Suppressor macrophage treated with lipopolysaccharide for 1 hour (primary cell): ENCODE results near the gene ACKR3.

Source experiments
- DNase-seq, 3 donors: peaks; one replicate each; pipeline ENCODE4 v3.0.0-alpha.2; 2020 to 2022

Gene ACKR3

DNA sequence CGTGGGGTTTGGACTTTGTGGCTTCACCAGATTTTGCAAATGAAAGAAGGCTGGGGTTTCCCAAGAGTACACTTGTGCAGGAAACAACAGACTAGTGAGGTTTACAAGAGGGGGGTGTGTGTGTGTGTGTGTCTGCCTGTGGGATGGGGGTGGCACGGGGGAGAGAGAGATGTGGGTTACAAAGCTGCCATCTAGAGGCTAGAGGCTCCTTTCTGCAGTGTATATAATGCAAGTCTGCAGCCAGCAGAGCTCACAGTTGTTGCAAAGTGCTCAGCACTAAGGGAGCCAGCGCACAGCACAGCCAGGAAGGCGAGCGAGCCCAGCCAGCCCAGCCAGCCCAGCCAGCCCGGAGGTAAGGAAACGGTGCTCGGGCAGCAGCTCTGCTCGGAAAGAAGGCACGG lies at the start of gene ACKR3:
ACKR3 (plus strand) TSS at position 253 of the 401 bp plus-strand sequence. CDS start 10,641 bp downstream, outside the sequence.
- peak; percentile 70 to 80 (median 74) for DNase-seq

DNA sequence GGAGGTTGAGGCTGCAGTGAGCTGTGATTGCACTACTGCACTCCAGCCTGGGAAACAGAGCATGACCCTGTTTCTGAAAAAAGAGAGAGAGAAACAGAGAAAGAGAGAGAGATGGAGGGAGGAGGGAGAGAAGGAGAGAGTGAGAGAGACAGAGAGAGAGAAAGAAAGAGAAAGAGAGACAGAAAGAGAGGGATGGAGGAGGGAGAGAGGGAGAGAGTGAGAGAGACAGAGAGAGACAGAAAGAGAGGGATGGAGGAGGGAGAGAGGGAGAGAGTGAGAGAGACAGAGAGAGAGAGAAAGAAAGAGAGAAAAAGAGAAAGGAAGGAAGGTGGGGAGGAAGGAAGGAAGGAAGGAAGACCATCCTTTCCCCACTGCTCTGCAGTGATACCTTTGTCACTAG lies 48.1 kb upstream of the ACKR3 start:
- no peak for DNase-seq

DNA sequence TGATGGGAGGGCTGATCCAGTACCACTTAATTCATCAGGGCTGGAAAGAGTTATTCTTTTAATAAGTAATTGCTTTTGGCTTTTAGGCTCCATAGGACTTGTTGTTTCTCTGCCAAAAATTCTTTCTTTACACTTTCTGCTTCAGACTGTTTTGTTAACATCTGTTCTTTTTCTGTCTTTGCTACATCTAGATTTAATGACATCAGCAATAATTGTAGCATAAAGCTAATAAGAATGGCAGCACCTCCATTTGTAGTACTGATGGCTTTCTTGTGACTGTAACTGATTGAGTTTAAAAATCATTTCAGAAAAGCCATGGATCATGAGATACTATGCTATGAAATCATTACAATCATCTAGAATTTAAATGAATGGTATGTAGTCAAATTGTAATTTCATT lies 46.4 kb upstream of the ACKR3 start:
- no peak for DNase-seq

DNA sequence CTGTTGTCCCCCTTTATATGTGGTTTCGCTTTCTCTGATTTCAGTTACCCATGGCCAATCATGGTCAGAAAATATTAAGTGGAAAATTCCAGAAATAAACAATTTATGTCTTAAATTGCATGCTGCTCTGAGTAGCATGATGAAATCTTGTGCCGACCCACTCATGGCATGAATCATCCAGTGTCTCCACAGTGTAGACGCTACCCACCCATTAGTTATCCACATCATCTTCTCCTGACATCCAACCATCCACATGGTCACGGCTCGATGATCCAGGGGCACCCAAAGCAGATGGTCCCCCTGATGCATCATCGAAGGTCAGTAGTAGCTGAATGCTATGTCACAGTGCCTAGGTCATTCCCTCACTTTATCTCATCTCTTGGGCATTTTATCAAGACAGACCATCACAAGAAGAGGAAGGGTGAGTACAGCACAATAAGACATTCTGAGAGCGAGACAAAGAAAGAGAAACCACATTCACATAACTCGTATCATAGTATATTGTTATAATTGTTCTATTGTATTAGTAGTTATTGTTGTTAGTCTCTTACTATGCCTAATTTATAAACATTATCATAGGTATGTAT lies 44.1 kb upstream of the ACKR3 start:
- DNase-seq, result peak; percentile 37 to 51 (median 37)

DNA sequence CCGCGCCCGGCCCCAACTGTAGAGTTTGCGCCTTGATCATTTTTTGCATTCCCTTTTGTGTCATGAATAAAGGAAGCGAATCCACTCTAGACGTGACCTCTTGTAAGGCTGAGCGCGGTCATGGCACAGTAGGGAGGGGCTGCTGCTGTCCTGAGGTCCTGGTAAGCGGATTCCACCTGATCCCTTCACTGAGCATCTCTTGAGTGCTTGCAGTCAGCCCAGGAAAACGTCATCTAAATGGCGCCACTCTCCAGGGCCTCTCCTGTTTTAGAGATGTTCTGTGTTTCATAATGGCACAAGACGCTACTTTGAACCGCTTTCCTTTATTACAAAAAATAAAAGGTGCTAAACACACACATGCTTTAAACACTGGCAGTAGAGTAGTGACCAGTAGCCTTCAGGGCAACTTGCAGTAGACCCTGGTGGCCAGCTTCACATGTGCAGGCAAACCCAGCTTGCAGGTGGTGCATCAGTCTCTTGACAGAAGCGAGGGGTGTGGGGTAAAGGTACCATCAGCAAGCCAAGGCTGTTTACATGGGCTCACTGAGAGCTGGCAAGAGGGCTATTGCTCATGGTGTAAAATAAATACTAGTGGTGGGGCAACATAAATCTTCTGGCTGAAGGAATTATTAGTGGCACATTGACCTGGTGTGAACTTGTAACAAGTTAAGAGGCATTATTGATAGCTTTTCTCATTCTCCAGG lies 43.0 kb upstream of the ACKR3 start:
- no peak for DNase-seq

DNA sequence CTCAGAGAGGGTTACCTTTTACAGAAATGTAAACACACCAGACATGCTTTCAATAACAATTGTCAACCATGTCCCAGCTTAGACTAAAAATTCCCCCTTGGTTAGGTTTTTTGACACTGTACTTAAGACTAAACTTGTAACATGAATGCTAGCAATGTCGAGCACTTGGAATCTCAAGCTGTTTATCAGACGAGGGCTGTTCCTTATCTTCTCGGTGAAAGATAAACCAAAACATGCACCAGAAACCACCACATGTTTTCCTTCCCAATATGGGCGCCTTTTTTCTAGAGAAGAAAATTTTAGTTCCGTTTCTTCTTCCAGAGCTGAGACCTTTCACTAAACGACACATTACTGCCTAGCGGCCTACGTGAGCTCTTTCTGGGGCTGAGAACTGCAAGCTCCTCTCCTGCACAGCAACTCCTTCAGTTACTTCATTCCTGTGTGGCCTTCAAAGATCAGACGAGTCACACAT lies 42.4 kb upstream of the ACKR3 start:
- DNase-seq, result no peak

DNA sequence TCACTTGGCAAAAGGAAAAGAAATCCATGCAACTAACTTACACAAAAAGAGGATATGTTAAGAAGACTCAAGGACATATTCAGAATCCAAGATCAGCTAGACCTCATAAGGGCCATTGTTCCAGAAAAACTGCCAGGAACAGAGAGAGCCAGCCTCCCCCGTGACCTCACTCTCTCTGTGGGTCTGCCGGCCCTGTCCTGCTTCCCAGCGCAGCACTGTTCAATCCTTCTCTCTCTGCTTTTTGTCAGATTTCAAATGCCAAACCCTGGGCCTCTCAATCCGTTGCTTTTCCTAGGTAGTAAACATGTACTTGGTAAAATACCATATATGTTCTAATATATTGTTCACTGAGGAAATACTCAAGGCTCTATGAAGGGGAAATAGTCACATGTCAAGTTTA lies 40.0 kb upstream of the ACKR3 start:
- DNase-seq, result no peak

DNA sequence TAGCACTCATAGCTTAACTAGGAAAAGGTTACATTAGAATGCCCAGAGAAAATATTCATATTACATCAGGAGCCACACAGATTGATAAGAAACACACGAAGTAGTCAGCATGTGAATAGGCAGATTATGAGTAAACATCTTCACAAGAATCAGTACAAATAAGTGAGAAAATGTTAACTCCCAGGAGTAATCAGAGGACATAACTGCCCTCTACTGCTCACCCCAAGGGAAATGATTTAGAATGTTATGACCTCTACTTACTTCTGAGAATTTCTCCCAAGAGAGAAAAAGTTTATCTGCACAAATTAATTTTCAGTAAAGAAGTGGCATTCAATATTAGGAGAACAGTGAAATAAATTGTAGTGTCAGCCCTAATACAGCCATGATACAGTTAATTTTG lies 39.1 kb upstream of the ACKR3 start:
- DNase-seq, result no peak

DNA sequence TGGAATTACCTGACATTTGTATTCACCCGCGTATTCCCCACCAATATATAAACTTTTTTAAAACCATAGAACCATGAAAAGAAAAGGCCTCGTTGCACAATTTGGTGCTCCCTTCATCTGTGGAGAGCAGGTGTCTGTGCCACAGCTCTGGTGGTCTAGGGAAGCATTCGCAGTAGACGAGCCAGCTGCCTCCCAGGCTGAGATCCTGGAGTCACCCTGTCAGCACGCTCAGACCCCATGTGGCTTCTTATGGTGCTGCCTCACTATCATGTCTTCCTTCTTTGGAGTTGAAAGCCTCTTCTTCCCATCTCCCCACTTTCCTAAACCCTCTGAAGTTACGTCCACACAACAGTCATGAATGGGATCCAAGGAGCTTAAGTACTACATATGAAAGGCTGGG lies 38.4 kb upstream of the ACKR3 start:
- no peak for DNase-seq

DNA sequence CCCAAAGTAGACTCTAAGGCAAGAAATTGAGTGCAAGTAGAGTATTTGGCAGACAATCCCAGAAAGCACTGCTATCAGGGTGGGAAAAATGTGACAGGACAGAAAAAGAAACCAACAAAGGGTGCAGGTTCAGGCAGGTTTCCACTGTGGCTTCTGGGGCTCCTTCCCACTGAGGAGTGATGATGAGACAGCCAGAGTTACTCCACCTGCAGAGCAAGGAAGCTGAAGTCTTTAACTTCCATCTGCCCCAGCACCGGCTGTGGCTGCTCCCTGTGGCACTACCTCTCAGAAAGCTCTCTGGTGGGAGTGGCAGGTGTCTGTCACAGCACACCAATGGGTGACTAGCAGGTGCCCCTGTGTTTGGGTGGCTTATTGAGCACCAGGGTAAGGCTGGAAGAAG lies 37.6 kb upstream of the ACKR3 start:
- no peak for DNase-seq

DNA sequence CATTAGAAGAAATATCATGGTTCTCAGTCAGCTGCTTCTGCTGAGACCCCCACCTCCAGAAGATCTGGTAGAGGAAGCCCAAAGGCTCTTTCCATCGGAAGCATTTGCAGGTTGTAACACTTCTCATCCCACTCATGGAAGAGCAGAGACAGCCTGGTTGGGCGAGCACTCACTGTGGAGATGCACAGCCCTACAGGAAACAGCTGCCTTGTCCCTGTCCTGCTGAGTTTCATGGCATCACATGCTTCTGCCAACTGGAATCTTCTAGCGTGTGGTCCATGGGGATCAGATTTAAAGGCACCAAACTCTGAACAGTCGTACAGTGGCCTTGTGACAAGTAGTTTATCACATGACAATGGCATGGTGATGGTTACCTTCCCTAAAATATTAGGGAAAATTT lies 36.3 kb upstream of the ACKR3 start:
- no peak for DNase-seq

DNA sequence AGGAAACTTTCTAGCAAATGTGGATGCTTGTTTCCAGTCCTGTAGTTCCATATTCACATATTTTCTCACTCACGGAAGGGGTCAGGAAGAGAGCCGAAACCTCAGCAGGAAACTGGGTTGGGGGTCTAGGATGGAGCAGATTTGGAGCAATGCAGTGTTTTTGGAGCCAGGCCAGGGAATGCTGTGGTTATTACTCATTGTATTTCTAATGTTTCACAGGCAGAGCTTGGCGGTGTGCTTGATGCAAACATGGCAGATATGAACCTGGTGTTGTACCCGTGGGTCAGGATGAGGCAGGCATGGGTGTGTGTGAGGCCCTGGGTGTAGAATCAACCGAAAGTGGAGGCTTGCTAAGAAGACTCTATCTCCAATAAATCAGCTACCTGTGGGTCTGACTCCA lies 34.6 kb upstream of the ACKR3 start:
- no peak for DNase-seq

DNA sequence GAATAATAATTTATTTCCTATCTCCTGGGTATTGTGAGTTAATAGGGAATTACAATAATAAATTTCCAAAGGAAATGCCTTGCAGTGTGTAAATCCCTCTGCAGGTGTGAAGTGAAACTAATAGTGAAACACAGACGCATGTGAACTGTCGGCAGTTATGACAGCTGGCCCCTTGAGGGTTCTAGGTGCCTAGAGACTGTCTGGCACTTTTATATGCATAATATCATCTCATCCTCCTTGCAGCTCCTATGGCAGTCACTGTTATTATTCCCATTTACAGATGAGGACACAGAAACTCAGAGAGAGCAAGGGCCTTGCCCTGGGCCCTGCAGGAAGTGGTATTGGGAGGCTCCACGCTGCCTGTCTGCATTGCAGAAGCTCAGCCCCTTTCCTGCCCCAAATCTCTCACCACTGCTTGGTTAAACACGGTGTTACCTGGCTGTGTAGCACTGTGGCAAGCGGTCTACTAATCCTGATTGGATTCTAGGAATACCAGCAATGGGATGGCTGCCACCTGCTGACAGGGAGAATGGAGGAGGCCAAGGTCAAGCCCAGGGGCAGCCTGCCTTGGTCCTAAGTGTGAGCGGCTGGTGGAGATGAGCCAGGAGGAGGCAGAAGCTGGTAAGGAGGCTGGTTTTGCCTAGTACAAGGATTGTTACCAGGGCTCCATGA lies 32.8 kb upstream of the ACKR3 start:
- DNase-seq, result no peak

DNA sequence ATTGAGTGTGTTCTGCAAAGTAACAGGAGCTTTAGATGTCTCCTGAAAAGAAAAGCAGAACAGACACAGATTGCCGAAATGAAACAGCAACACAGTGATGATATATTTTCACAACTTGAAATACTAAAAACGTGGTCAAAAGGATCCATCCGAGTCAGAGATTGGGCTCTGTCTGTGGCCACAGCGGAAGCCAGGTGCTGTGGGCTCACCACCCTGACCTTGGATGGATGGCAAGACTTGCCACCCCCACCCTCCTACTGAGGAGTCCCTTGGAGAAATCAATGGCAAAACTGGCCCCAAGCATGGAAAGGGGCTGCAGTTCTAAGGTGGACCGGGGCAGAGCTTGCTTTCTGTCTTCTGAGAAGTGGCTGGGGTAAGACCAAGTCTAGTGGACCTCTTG lies 31.4 kb upstream of the ACKR3 start:
- peak in 1 of 3 donors; percentile 30 for DNase-seq

DNA sequence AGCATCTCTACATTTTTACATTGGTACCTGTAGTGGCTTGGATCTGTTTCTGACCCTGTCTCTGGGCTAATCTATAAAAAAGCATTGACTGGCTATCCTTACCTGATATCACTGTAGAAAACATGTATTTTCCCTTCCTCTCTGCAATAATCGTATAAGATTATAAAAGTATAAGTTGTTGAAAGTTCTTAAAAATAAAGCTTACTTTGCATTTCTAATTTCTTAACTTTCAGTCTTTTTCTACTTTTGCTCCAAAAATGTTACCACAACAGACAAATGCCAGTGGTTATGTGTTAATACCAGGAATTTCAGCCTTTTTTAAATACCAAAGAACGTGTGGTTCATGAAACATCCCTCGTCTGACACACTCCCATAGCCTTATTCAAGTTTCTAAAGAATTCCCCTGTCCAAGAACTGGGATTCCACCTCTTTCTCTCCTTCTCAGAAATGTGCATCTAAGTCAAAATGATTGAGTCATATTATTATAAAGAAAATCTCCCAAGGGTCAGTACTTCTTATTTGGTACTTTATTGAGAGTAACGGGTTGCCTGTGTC lies 28.5 kb upstream of the ACKR3 start:
- DNase-seq, result peak in 1 of 3 donors; percentile 47

DNA sequence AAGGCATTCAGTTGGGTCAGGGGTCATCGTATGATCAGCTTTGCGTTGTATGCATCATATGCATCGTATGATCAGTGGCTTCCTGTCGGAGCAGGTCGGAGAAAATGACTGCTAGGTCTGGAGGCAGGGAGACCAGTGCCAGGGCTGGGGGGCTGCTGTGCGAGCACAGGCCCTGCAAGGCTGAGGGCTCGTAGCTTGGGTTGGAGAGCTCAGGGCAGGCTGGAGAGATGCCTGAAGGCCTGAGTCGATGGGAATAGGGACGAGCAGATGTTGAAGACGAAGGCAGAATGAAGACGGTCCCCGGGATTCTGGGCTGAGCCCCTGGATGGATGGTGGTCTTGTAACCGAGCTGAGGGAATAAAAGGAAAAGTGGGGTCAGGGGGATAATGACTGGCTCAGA lies 25.3 kb upstream of the ACKR3 start:
- no peak for DNase-seq

DNA sequence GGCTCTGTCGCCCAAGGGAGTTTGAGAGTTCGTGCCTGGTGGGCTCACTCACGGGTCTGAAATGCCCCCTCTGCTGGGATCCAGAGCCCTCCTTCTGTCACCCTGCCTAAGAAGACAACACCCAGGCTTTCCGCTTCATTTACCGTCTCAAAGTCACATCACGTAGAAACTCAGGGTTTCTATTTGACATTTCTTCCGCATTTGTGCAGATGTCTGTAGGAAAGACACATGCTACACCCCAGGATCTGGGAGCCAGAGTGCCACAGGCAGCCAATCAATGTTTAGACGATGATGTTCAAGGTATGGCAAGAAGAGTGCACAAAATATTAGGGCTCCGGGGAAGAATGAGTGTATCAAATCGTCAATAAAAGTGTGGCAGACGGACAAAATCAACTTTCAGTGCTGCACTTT lies 24.4 kb upstream of the ACKR3 start:
- DNase-seq, result no peak

DNA sequence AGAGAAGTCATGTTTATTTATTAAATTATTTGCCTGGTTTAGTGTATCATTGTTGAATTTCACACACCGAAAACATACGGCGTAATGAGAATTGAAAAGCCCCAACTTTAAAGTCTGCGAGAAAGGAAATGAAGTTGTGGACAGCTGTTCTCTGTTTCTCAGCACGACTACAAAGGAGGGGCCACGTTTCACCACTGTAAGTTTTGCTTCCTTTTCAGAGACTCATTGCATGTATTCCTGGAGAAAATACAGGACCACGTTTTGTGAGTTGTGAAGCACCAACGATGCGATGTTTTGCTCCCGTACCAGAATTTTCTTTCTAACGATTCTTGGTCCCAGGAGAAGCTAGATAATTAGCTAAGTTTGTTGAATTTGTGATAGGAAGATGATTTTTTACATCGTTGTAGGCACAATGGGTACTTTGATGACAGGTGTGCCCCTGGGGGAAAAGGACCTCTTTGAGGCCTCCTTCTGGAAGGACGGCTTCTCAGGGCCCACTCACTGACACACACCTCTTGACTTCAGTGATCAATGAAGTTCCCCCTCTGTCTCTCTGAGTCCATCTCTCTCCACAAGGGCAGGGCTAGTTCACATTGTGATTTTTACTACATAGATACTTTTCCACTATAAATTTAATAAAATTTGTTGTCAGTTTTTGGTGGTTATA lies 23.7 kb upstream of the ACKR3 start:
- DNase-seq, result peak; percentile 37 to 52 (median 50)

DNA sequence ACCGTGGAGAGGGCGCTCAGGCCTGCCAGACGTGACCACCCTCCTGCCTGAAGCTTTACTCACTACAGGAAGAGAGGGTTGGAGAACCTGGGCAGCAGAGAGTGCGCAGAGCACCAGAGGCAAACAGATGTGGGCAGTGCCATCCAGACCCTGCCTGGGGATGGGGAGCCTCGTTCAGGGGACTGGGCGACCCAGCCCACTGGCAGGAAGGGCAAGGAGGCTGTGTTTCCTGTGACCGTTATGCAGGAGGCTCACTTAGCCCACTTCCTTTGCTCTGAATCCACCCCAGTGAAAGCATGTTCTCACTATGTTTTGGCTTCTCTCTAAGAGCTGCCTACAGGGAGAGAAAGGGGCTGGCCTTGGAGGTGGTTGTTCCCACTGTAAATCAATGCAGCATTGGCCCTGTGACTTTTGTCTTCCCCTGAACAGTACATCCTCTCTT lies 23.0 kb upstream of the ACKR3 start:
- no peak for DNase-seq

DNA sequence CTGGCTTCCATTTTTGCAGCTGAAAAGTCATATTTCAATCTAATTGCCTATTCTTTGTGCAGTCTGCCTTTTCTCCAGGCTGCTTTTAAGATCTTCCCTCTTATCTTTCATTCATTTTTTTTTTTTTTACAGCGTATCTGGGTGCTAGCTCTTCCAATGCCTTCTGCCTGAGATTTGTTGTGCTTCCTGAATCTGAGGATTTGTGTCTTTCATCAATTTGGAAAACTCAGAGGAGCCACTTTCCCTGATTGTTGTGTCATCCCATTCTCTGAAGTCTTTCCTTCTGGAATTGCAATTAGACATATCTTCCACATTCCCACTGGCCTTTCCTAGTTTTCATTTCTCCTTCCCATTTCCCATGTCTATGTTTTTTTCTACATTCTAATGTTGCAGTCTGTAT lies 21.9 kb upstream of the ACKR3 start:
- no peak for DNase-seq

DNA sequence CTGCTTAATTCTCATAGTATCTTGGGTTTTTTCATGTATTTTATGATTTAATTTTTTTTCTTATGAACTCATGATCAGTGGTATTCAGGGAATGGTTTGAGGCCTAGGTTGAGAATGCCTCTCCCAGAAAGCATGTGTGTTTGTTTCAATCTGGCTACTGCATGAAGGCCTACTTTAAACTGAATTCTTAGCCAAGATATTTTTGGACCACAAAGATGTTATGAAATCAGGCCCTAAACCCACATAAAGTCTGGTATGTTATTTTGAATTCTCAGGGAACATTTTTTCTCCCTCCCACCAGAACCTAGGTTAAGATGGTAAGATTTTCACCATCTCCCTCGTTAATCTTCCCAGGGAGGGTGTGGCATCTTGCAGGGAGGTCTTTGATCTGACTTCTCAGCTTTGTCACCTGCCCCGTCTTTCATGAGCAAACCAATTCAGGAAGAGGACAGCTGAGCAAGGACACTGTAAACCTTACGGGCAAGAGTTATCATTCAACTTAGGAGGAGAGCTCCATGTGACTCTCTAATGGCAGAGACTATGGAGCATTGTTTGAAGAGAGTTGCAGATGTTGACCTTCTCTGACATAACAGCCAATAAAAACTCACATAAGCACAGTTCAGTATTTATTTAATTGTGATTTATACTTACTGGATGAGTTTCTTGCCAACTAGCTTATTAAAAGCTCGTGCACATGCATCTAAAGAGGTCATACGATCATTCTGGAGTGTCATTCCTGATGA lies 21.3 kb upstream of the ACKR3 start:
- no peak for DNase-seq

DNA sequence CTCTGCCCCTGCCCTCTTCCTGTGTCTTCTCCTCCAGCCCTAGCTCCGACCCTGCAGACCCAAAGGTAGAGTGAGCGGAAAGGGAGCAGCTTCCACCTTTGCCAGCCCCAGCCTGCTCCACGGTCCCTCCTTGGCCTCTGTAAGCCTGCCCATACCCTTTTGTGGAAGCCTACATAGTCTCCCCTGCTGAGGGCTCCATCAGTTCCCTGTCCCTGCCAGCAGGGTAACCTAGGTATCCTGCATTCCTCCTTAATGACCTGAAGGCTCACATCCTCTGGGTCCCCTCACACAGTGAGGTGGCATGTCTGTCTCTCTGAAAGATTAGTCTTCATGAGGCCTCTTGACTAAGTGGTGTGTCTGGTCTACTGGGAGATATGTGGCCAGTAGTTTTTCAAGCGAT lies 20.5 kb upstream of the ACKR3 start:
- no peak for DNase-seq

DNA sequence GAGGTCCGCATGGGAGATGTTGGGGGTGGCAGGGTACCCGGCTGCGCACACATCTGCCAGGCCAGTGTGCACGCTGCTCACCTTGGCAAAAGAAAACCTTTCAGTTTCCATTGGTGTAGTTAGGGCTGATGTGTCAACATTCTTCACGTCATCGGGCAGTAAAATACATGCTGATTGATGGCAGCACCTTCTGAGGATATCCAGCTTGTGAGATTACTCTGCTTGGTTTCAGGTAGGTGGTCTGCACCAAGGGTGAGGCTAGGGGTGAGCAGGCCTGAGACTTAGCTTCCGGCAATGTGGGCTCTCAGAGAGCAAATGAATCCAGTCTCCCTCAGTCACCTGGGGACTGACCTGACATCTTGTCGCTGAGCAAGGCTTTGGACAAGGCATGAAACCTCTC lies 19.3 kb upstream of the ACKR3 start:
- no peak for DNase-seq
